Endothelial cell of umbilical vein (primary cell): ENCODE measurements around the gene RAB1B. TPM values are rescaled to one million over a fixed set of nuclear protein-coding genes. Genes with fewer than 3 reads are reported as not detected.

Experiments used
- BruUV-seq: library from RNA; stranded (reverse); fragments of 400-500 nt; replicated peaks from 2 replicates; lab custom pipeline; 2021; lab: Mats Ljungman, UMichigan
- CTCF ChIA-PET: fragments of 300-600, 350-600 bp; sonication (Branson Sonifier 250); formaldehyde crosslinking; loops from one replicate; lab custom pipeline; 2021; ENCODE audit warnings: antibody characterized with exemption, inconsistent platforms; lab: Charles Lee
- POLR2A ChIA-PET: fragments of 300-600, 350-600 bp; sonication (Branson Sonifier 250); formaldehyde crosslinking; loops from one replicate; lab custom pipeline; 2021; ENCODE audit warnings: antibody characterized with exemption, inconsistent platforms; lab: Charles Lee
- DNase-seq: peaks from one replicate; pipeline ENCODE4 v3.0.0-alpha.2; 2011; ENCODE audit warnings: low read depth, low spot score
- FAIRE-seq: peaks from 2 replicates; lab custom pipeline; 2011; peaks lifted over from hg19 to GRCh38; lab: Jason Lieb, UNC
- H2AFZ ChIP-seq: 2 replicates; pipeline ENCODE4 v1.6.0; 2012; ENCODE audit warnings: low read depth, low read length, control low read depth, inconsistent platforms
- H3K27ac ChIP-seq: 2 replicates; pipeline ENCODE4 v1.5.1; 2011; ENCODE audit warnings: low read depth, mild to moderate bottlenecking, control low read depth, low read length, moderate library complexity; ENCODE audit not compliant: insufficient read depth
- H3K27me3 ChIP-seq, 2 experiments: 2 replicates each; pipeline versions ENCODE4 v1.6.0 to v1.6.1; 2011; ENCODE audit warnings: low read length in 2 of 2, mixed read lengths in 1 of 2; ENCODE audit not compliant: control insufficient read depth in 2 of 2, insufficient read depth in 2 of 2
- H3K36me3 ChIP-seq, 2 experiments: 2 replicates in 1 of 2; 3 replicates in 1 of 2; pipeline ENCODE4 v1.5.1; 2011; ENCODE audit warnings: low read length in 2 of 2, mild to moderate bottlenecking in 1 of 2, moderate library complexity in 1 of 2; ENCODE audit not compliant: control insufficient read depth in 2 of 2, insufficient read depth in 2 of 2; ENCODE audit errors: extremely low read depth in 1 of 2
- H3K4me1 ChIP-seq: 3 replicates; pipeline ENCODE4 v1.5.1; 2011; ENCODE audit warnings: mild to moderate bottlenecking, low read length; ENCODE audit not compliant: control insufficient read depth, insufficient read depth; ENCODE audit errors: extremely low read depth
- H3K4me2 ChIP-seq: 2 replicates; pipeline ENCODE4 v1.6.1; 2011; ENCODE audit warnings: low read length, control low read depth, mixed read lengths; ENCODE audit not compliant: insufficient read depth
- H3K4me3 ChIP-seq, 3 experiments: fragments of 200-600 bp in 1 of 3; sonication (generic), shearing (Covaris generic) in 1 of 3; replicated peaks in 1 of 3; 2 replicates each; pipeline ENCODE4 v1.5.1; 2011 to 2016; ENCODE audit warnings: control low read depth in 3 of 3, low read length in 3 of 3, mild to moderate bottlenecking in 2 of 3, inconsistent platforms in 1 of 3, low read depth in 1 of 3, moderate library complexity in 1 of 3; ENCODE audit not compliant: insufficient read depth in 1 of 3
- H3K79me2 ChIP-seq: 2 replicates; pipeline ENCODE4 v1.6.0; 2012; ENCODE audit warnings: low read length, inconsistent platforms; ENCODE audit not compliant: control insufficient read depth, insufficient read depth
- H3K9ac ChIP-seq: replicated peaks from 2 replicates; pipeline ENCODE3; 2011; ENCODE audit warnings: low read length, control low read depth; ENCODE audit not compliant: insufficient read depth; ENCODE audit errors: extremely low read depth
- H3K9me1 ChIP-seq: replicated peaks from 3 replicates; pipeline ENCODE4 v1.6.0; 2011; ENCODE audit warnings: mild to moderate bottlenecking, low read length; ENCODE audit not compliant: control insufficient read depth, insufficient read depth; ENCODE audit errors: extremely low read depth
- H3K9me3 ChIP-seq: replicated peaks from 2 replicates; pipeline ENCODE4 v1.5.1; 2012; ENCODE audit warnings: low read length, inconsistent platforms; ENCODE audit not compliant: control insufficient read depth, insufficient read depth
- H4K20me1 ChIP-seq: replicated peaks from 2 replicates; pipeline ENCODE3; 2011; ENCODE audit warnings: mild to moderate bottlenecking, low read length; ENCODE audit not compliant: control insufficient read depth, insufficient read depth; ENCODE audit errors: extremely low read depth
- CTCF ChIP-seq, 2 donors: IDR thresholded peaks; 1 replicate in 1 of 2; 2 replicates in 1 of 2; pipeline ENCODE4 v1.5.1; 2011; ENCODE audit warnings: low read length in 2 of 2, mild to moderate bottlenecking in 2 of 2, moderate library complexity in 2 of 2, control low read depth in 1 of 2, inconsistent platforms in 1 of 2, low read depth in 1 of 2; ENCODE audit not compliant: insufficient read depth in 1 of 2; ENCODE audit errors: extremely low read depth in 1 of 2
- EZH2 ChIP-seq: IDR thresholded peaks from 2 replicates; pipeline ENCODE4 v1.6.1; 2012; ENCODE audit warnings: borderline replicate concordance, low read depth, mild to moderate bottlenecking, moderate library complexity, low read length, inconsistent platforms; ENCODE audit not compliant: severe bottlenecking
- FOS ChIP-seq: IDR thresholded peaks from 2 replicates; pipeline ENCODE4 v1.6.1; 2011; ENCODE audit warnings: mild to moderate bottlenecking, low read length, moderate library complexity, borderline replicate concordance; ENCODE audit not compliant: insufficient read depth
- POLR2AphosphoS5 ChIP-seq: IDR thresholded peaks from 2 replicates; pipeline ENCODE4 v1.6.1; 2012; ENCODE audit warnings: low read depth, mild to moderate bottlenecking, control low read depth, low read length, moderate library complexity; ENCODE audit not compliant: insufficient read depth
- dilution Hi-C: fragments of 300-500 bp; cut with MboI; formaldehyde crosslinking; loops from one replicate; pipeline ENCODE4 v1.15.0; 2019; ENCODE audit warnings: low sequenced_read_pairs; ENCODE audit not compliant: extremely low pct_ligation_motif_present
- intact Hi-C: fragments of 100-400 bp; cut with micrococcal nuclease; formaldehyde crosslinking; loops from one replicate; pipeline ENCODE4 v1.10.0; 2022
- polyA plus RNA-seq, 4 experiments: library from polyadenylated mRNA; depleted of rRNA in 3 of 4; stranded (reverse) in 3 of 4; unstranded in 1 of 4; fragments of >200 nt; gene quantifications; 2 replicates each; pipeline versions ENCODE4 v1.2.1 to v1.2.3, GENCODE V29; 2011 to 2012; ENCODE audit warnings: missing spikeins in 1 of 4
- total RNA-seq: library from RNA; stranded (reverse); gene quantifications from 2 replicates; pipeline ENCODE4 v1.2.3, GENCODE V29; 2021

The RAB1B gene
- total and polyA plus RNA-seq, 2 donors (not counting 3 experiments of a cell fraction or from before 2014, with no cell fraction given), result 171 to 383 TPM

DNA sequence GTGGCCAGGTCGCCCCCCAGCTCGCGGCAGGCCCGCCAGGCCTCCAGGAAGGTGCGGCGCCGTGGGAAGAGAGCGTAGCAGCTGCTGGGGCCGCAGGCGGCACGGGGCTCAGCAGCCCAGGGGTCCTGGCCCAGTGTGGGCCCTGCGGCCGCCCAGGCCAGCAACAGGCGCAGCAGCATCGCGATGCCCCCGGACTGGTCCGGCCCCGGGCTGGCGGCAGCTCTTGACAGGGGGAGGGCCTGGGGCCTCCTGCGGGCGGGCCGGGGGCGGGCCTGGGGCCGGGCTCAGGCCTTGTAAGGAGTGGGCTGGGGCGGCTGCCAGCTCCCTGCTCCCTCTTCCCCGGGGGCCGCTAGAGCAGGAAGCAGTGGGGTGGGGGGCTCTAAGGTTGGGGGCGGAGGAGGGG is 48.4 kb downstream of the RAB1B start, which contains the start of gene CD248:
TSS of gene CD248 (minus strand) at position 196 of the 403 bp plus-strand sequence. CDS start at position 179, 17 bp downstream.
- TF ChIP-seq POLR2AphosphoS5, result no peak
- TF ChIP-seq CTCF (IDR thresholded peaks at IDR 0.05; ENCODE audit: extremely low read depth in 1 of 2, insufficient read depth in 1 of 2, low read depth in 1 of 2, low read length in 2 of 2), result no peak
- peak; percentile 74 for TF ChIP-seq EZH2
- H3K4me2 ChIP-seq, result no peak within 1 kb of the TSS
- no peak within 1 kb of the TSS for H3K27ac ChIP-seq
- H2AFZ ChIP-seq, result no peak within 1 kb of the TSS
- FAIRE-seq (no peak), DNase-seq (peak; percentile 15)
- H3K79me2 ChIP-seq, result no peaks in the 10 kb centered on the region
- dilution Hi-C loops, result no loop called here
- H4K20me1 ChIP-seq, result no peaks in the 10 kb centered on the region
- no peaks in the 10 kb centered on the region for H3K9me3 ChIP-seq
- peaks cover 4% of the 10 kb centered on the region for H3K4me1 ChIP-seq
- H3K9me1 ChIP-seq, result no peaks in the 10 kb centered on the region
- H3K27me3 ChIP-seq, result peaks cover 5 to 7% of the 10 kb centered on the region in 2 experiments
- no peak within 1 kb of the TSS for H3K9ac ChIP-seq
- peak within 1 kb of the TSS in 1 of 3 experiments; percentile 7 for H3K4me3 ChIP-seq
- no peaks in the 10 kb centered on the region for H3K36me3 ChIP-seq
- no TSS peak for BruUV-seq
- intact Hi-C loops, result no loop called here
- ChIA-PET POLR2A (no interaction called here), CTCF (interaction anchor here (0.8 to 9.5 kb wide), 3 partner anchors 10 to 35 kb away, joined by 3 to 225 read pairs (median 5); partner anchors contain the start of gene RIN1)

DNA sequence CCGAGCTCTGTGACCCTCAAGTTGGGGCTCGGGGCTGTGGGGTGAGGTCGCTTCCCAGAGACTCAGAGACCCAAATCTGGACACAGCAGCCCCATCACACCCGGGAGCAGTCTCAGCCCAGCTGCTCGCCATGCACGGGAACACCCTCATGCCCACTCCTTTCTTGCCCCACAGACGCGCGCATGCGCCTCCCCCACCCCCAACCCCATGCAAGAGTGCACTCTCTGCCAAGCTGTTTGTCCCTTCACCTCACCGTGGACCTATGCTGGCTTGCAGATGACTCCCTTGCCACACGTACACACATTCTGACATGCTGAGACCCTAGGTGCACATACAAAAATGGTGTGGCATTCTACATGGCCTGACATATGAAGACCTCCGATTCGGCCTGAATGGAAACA is 48.9 kb downstream of the RAB1B start:
- BruUV-seq, result no TSS peak
- dilution Hi-C loops (no loop called here), intact Hi-C loops (no loop called here)
- H3K9me3 ChIP-seq, result no peaks in the 10 kb centered on the region
- H3K27ac ChIP-seq, result no peak overlapping the region
- no peak overlapping the region for H2AFZ ChIP-seq
- peaks cover 5 to 7% of the 10 kb centered on the region in 2 experiments for H3K27me3 ChIP-seq
- H3K36me3 ChIP-seq, result no peaks in the 10 kb centered on the region
- DNase-seq (peak; percentile 9), FAIRE-seq (no peak)
- no peaks in the 10 kb centered on the region for H3K79me2 ChIP-seq
- no peak for TF ChIP-seq FOS
- peak; percentile 58 for TF ChIP-seq EZH2
- H3K4me2 ChIP-seq, result no peak overlapping the region
- no peak overlapping the region for H3K9ac ChIP-seq
- H3K4me1 ChIP-seq, result peaks cover 2% of the 10 kb centered on the region
- POLR2A ChIA-PET, result no interaction called here
- H3K9me1 ChIP-seq, result no peaks in the 10 kb centered on the region
- H3K4me3 ChIP-seq, result peak overlapping the region in 1 of 3 experiments; percentile 7
- H4K20me1 ChIP-seq, result no peaks in the 10 kb centered on the region
- CTCF ChIA-PET, result interaction anchor here (0.8 to 9.5 kb wide), 3 partner anchors 10 to 35 kb away, joined by 3 to 225 read pairs (median 5); partner anchors contain the start of gene RIN1
